Measurements from ENCODE around the gene IPP. TPM values are rescaled to one million over a fixed set of nuclear protein-coding genes. Genes with fewer than 3 reads are reported as not detected.
A peak's percentile ranks its signal among the peaks of the same experiment; 100 is the strongest.

Gene IPP
- 10 to 100 TPM in 1 of 4 donors, 1 to 10 TPM in 3; 5.6 to 11.7 (median 7.1) TPM for total RNA-seq

- in situ Hi-C loops (cut with MboI; ENCODE audit: low sequenced_read_pairs in 4 of 4), result no loop called here
These were observed at the start of gene IPP for GRCh38 chr1:45750298-45751038. TSS of gene IPP (minus strand) at chr1:45750653. CDS start at chr1:45746411, 4,242 bp downstream.

GRCh38 chr1:45796946-45797345 lies 46.5 kb upstream of the IPP start:
- intact Hi-C loops (cut with DNase I; ENCODE audit: low total_unique reads), result no loop called here

More at GRCh38 chr1:45750298-45751038, at the start of gene IPP:
- peaks cover 11% of the 10 kb centered on the region in 2 donors for H3K4me1 ChIP-seq
- intact Hi-C loops (cut with DNase I; ENCODE audit: low total_unique reads), result loop anchor here (1.0 to 10.0 kb wide), 5 partner anchors 44 to 434 kb away; partner anchors contain the start of genes GPBP1L1 and MAST2
- DNase-seq (peak; percentile 95 to 97), ATAC-seq (peak; percentile 91 to 93)
- TF ChIP-seq POLR2A (IDR thresholded peaks at IDR 0.05) (peak; percentile 93 to 95), CTCF (IDR thresholded peaks at IDR 0.05 in 4 of 5, conservative IDR thresholded peaks at IDR 0.05 in 1 of 5) (peak in 2 of 5 experiments; percentile 17 to 29)
- H3K27ac ChIP-seq, result peak within 1 kb of the TSS; percentile 93 to 100 (median 94)
- peaks cover 0 to 7% of the 10 kb centered on the region in 2 donors for H3K36me3 ChIP-seq
- no peaks in the 10 kb centered on the region for H3K9me3 ChIP-seq
- H3K4me3 ChIP-seq, result peak within 1 kb of the TSS; percentile 65 to 92 (median 72)
- no peaks in the 10 kb centered on the region for H3K27me3 ChIP-seq

GRCh38 chr1:45796381-45796780 lies 45.9 kb upstream of the IPP start:
- peak overlapping the region; percentile 60 to 90 (median 66) for H3K27ac ChIP-seq
- H3K4me1 ChIP-seq, result peaks cover 12 to 39% of the 10 kb centered on the region in 2 donors
- H3K27me3 ChIP-seq, result no peaks in the 10 kb centered on the region
- no peak for TF ChIP-seq POLR2A (IDR thresholded peaks at IDR 0.05)
- TF ChIP-seq CTCF (IDR thresholded peaks at IDR 0.05 in 4 of 5, conservative IDR thresholded peaks at IDR 0.05 in 1 of 5), result no peak
- intact Hi-C loops (cut with DNase I; ENCODE audit: low total_unique reads), result no loop called here
- DNase-seq (no peak), ATAC-seq (peak in 1 of 2 donors; percentile 20)
- H3K36me3 ChIP-seq, result no peaks in the 10 kb centered on the region
- in situ Hi-C loops (cut with MboI; ENCODE audit: low sequenced_read_pairs in 4 of 4), result no loop called here
- H3K4me3 ChIP-seq, result no peak overlapping the region
- H3K9me3 ChIP-seq, result no peaks in the 10 kb centered on the region

More at GRCh38 chr1:45796946-45797345, 46.5 kb upstream of the IPP start:
- H3K36me3 ChIP-seq, result no peaks in the 10 kb centered on the region
- H3K4me1 ChIP-seq, result peaks cover 12 to 43% of the 10 kb centered on the region in 2 donors
- no peaks in the 10 kb centered on the region for H3K27me3 ChIP-seq
- H3K27ac ChIP-seq, result peak overlapping the region; percentile 60 to 90 (median 66)
- H3K9me3 ChIP-seq, result no peaks in the 10 kb centered on the region
- TF ChIP-seq CTCF (IDR thresholded peaks at IDR 0.05 in 4 of 5, conservative IDR thresholded peaks at IDR 0.05 in 1 of 5), result no peak
- no peak for TF ChIP-seq POLR2A (IDR thresholded peaks at IDR 0.05)
- ATAC-seq (no peak), DNase-seq (peak in 1 of 2 donors; percentile 29)
- H3K4me3 ChIP-seq, result no peak overlapping the region
- in situ Hi-C loops (cut with MboI; ENCODE audit: low sequenced_read_pairs in 4 of 4), result no loop called here

GRCh38 chr1:45793942-45794604 lies 43.6 kb upstream of the IPP start:
- H3K9me3 ChIP-seq, result no peaks in the 10 kb centered on the region
- peak overlapping the region; percentile 52 to 81 (median 65) for H3K27ac ChIP-seq
- H3K27me3 ChIP-seq, result no peaks in the 10 kb centered on the region
- intact Hi-C loops (cut with DNase I; ENCODE audit: low total_unique reads), result loop anchor here (2.0 kb wide), 2 partner anchors 25 to 43 kb away; partner anchors contain the start of gene IPP
- H3K36me3 ChIP-seq, result no peaks in the 10 kb centered on the region
- peaks cover 8 to 25% of the 10 kb centered on the region in 2 donors for H3K4me1 ChIP-seq
- TF ChIP-seq POLR2A (IDR thresholded peaks at IDR 0.05) (no peak), CTCF (IDR thresholded peaks at IDR 0.05 in 4 of 5, conservative IDR thresholded peaks at IDR 0.05 in 1 of 5) (peak in 1 of 5 experiments; percentile 16)
- peak in 1 of 2 donors; percentile 31 for DNase-seq
- peak; percentile 60 to 64 for ATAC-seq
- H3K4me3 ChIP-seq, result peak overlapping the region in 3 of 4 donors; percentile 16 to 50 (median 17)
- in situ Hi-C loops (cut with MboI; ENCODE audit: low sequenced_read_pairs in 4 of 4), result no loop called here

All from gastrocnemius medialis (tissue), 4 donors.